ENCODE results near the gene MYADM.

- TF ChIP-seq CTCF (conservative IDR thresholded peaks at IDR 0.05 in 1 of 2, IDR thresholded peaks at IDR 0.05 in 1 of 2; ENCODE audit: extremely low read depth in 1 of 2, insufficient read depth in 1 of 2, low read depth in 1 of 2, low read length in 2 of 2) (no peak), EZH2 (IDR thresholded peaks at IDR 0.05; ENCODE audit: borderline replicate concordance, low read length) (no peak)
These were observed 14.8 kb downstream of the MYADM start for GRCh38 chr19:53882391-53883050.

All from mammary epithelial cell (primary cell).